Endothelial cell of hepatic sinusoid (primary cell): Measurements from ENCODE around the gene GMEB1.
"Not testable (repeated sequence)": the region's sequence is repeated elsewhere in the genome, so short reads cannot be mapped to it uniquely, and the experiment has no call there.

ENCODE experiments used
- in situ Hi-C: cut with HindIII; loops from 2 replicates; pipeline ENCODE4 v1.10.0; 2017; ENCODE audit warnings: low sequenced_read_pairs

GMEB1 gene, protein sequence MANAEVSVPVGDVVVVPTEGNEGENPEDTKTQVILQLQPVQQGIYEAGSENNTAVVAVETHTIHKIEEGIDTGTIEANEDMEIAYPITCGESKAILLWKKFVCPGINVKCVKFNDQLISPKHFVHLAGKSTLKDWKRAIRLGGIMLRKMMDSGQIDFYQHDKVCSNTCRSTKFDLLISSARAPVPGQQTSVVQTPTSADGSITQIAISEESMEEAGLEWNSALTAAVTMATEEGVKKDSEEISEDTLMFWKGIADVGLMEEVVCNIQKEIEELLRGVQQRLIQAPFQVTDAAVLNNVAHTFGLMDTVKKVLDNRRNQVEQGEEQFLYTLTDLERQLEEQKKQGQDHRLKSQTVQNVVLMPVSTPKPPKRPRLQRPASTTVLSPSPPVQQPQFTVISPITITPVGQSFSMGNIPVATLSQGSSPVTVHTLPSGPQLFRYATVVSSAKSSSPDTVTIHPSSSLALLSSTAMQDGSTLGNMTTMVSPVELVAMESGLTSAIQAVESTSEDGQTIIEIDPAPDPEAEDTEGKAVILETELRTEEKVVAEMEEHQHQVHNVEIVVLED

DNA sequence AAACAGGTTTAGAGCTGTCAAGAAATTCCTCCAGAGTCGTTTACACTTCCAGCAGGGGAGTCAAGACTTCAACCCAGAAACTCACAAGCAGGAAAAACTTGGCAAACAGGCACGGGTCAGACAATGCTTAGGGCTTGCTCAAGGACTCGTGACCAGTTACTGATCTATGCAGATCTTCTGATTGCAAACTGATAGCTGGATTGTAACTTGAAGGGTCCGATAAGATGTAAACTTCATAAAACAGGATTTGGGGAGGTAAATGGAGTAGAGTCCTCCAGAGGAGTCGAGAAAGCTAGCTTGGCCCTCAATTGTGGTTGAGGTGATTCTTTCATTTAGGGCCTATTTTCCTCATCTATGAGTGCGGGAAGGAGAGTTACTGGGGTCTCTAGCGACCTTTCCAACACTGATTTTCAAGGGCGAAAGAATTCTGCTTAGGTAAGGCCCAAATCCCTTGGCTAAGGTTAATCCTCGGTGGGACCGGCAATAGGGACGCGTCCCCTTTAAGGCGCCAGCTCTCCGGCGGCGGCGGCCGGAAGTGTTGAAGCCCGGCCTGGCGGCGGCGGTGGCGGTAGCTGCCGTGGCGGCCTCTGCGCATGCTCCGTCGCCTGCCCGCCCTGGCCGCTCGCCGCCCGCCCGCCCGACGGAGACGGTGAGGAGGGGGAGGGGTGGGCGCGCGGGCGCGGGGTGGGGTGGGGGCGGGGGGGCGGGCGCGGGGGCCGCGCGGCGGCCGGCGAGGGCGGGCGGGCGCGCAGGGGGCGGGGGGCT is at the start of gene GMEB1:
Gene GMEB1 (plus strand): TSS at position 594 of the 765 bp plus-strand sequence. CDS start 14,829 bp downstream, outside the sequence.
- in situ Hi-C loops = no loop called here

DNA sequence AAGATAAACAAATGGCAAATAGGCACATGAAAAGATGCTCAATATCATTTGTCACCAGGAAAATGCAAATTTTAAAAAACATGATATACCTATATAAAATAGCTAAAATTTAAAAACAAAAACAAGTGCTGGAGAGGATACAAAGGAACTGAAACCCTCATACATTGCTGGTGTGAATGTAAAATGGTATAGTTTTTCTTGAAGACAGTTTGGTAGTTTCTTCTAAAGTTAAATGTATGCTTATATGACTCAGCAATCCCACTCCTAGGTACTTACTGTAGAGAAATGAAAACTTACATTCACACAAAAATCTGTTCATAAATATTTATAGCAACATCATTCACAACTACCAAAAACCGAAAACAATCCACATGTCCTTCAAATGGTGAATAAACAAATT is 36.9 kb upstream of the GMEB1 start:
- in situ Hi-C loops = no loop called here

DNA sequence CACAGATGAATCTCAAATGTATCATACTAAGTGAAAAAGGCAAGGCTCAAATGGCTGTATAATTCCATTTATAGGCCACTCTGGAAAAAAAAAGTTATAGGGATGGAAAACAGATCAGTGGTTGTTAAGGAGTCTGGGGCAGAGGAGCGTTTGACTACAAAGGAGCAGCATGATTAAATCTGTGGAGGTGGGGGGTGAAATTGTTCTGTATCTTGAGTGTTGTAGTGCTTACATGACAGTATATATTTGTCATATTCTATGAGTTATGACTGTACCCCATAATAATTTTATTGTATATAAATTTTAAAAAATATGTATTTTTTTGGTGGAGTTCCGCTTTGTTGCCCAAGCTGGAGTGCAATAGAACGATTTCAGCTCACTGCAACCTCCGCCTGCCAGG is 36.0 kb upstream of the GMEB1 start:
- in situ Hi-C loops = no loop called here

DNA sequence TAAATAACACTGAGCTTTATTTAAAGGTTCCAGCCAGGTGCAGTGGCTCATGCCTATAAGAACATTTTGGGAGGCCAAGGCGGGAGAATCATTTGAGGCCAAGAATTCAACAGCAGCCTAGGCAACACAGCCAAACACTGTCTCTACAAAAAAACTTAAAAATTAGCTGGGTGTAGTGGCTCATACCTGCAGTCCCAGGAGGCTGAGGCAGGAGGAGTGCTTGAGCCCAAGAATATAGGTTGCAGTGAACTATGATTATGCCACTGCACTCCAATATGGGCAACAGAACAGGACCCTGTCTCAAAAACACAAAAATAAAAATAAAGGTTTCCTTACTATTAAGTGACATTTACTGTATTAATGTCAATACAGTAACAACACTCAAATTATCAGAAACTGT is 27.8 kb upstream of the GMEB1 start:
- in situ Hi-C loops = no loop called here

DNA sequence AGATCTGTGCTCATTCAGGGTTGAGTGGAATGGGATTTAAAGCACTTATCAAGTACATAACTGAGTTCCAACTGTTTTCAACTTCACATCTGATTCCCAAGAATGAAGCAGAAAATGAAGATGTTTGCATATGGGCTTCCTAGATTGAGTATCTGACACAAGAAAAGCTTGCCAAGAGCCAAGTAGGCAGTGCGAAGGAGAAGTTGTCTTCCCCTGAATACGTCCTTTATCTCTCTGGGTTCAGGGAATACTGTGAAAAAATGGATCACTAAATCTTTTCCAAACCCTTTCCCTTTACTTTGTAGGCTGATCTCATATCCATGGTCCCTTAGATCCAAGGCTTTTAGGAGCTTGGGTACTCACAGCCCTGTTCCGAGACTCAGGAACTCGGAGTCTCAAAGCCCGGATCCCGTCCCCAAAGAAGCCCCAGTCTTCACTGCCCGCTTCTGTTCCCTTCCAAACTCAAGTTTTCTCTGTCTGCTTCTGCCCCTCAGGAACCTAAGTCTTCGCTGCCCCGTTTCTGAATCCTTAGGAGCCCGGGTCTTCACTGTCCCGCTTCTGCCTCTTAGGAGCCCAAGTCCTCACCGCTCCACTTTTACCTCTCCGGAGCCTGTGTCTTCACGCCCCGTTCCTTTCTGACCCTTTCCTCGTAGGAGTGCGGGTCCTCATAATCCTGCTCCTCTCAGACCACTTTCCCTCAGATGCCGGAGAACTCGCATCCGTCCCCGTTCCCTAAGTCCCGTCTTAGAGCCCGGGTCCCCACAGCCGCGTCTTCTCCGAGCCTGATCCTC is 26.3 kb upstream of the GMEB1 start:
- in situ Hi-C loops = no loop called here

DNA sequence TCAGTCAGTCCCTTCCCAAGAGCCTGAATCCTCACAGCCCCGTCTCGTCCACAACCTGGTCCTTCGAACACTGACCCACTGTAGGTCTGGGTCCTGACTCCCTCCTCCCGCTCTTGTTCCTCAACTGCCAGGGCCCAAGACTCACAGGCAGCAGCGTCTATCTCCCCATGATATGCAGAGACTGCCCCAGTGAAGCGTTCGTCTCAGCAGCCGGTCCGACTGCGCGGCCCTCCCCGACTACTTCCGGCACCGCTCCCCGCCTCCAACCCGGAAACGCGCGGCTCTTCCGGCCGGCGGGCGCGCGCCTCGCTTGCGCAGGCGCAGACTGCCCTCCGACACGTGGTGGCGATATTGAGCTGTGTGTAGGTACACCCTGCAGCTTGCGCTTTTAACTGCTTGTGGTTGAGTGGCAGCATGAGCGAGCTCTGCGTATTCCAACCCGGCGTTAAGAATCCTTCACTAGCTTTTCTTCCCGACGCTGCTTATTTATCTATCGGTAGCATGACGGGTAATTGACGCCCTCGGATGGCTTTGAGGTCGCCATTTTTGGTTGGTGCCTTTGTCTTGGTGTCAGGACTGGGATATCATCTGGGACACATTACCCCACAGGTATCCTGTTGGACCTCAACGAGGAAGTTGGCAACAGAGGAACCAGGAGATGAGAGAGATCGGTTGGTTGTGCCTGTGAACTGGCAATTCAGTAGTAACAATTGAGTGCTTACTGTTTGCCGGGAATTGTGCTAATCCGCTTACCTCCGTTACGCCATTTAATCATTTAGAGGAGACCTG is 25.5 kb upstream of the GMEB1 start, which contains the start of gene TAF12:
Gene TAF12 (minus strand): TSS at position 221 of the 789 bp plus-strand sequence. CDS start 20,986 bp downstream, outside the sequence.
- in situ Hi-C loops = no loop called here

DNA sequence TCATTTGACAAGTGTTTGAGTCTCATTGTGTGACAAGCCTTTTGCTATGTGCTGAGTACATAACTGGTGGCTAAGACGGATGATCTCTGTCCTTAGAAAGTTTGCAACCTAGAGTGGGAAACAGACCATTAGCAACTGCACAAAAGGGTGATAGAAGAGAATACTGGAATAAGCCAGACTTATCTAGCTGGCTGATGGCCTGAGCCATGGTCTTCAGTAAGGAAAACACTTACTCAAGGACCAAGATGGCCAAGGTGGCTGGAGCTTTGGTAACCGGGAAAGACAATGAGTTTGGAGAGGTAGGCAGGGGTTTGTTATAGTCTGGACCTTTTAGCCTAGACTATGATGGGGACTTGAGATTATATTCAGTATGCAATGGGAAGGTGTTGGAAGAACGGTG is 24.1 kb upstream of the GMEB1 start:
- in situ Hi-C loops = no loop called here

DNA sequence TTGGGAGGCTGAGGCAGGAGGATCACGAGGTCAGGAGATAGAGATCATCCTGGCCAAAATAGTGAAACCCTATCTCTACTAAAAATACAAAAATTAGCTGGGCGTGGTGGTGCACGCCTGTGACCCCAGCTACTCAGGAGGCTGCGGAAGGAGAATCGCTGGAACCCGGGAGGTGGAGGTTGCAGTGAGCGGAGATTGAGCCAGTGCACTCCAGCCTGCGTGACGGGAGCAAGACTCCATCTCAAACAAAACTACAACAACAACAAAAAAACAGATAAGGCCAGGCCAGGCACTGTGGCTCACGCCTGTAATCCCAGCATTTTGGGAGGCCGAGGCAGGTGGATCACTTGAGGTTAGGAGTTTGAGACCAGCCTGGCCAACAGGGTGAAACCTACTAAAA is 23.2 kb upstream of the GMEB1 start:
- in situ Hi-C loops = not testable (repeated sequence)

DNA sequence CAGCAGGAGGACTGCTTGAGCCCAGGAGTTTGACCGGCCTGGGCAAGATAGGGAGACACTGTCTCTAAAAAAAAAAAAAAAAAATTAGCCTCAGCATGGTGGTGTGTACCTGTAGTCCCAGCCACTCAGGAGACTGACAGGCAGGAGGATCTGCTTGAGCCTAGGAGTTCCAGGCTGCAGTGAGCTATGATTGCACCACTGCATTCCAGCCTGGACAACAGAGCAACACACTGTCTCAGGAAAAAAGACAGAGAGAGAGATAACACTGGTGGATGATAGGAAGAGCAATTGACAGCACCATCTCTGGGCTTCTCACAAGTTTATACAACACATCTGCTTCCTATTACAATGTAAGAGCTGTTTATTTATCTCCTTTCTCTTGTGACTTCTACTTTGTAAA is 22.5 kb upstream of the GMEB1 start:
- in situ Hi-C loops = no loop called here

DNA sequence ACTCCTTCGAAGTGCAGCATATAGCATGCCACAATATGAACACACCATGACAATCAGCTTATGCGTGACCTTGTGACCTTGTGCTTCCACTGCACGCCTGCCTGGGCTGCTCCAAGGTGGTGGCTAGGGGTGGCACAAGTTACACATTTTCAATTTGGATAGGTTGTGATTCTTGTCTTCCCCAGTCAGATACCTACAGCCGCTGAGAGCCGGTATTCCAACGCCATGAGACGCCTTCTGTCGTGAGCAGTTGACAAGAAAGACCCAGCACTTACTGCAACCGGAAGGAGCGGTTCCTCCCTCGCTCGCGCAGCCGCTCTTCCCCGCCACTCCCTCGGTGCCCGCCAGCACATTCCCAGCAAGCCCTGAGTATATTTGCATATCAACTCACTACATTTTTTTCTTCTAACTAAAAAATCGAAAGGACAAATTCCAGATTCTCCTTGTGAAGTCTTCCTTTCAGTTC is 20.5 kb upstream of the GMEB1 start:
- in situ Hi-C loops = no loop called here

DNA sequence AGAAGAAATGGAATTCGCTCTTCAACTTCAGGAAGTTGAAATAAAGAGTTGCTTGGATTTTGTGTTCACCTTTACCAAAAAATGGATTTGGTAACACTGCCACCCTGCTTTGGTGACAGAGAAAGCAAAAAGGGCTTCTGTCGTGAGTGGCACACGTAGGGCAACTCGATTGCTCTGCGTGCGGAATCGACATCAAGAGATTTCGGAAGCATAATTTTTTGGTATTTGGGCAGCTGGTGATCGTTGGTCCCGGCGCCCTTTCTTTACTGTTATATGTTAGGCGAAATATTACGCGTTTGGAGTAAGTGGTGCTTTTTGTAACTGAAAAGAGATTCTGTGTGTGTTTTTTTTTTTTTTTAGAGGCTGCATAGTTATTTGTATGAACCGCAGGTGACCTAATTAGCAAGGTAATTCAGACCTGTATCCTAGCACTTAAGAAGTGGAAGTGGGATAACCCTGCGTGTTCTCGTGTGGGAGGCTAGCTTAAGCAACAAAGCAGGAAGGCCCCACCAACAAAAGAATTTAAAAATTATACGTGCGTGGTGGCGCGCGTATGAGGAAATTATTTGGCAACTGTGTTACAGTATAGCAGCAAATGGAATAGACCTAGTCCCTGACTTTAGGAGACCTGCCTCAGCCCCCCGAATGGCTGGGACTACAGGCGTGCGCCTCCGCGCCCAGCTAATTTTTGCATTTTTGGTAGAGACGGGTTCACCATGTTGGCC is 19.9 kb upstream of the GMEB1 start, which contains the start of gene RNU11:
Gene RNU11 (plus strand): TSS at position 127 of the 725 bp plus-strand sequence.
- in situ Hi-C loops = no loop called here

DNA sequence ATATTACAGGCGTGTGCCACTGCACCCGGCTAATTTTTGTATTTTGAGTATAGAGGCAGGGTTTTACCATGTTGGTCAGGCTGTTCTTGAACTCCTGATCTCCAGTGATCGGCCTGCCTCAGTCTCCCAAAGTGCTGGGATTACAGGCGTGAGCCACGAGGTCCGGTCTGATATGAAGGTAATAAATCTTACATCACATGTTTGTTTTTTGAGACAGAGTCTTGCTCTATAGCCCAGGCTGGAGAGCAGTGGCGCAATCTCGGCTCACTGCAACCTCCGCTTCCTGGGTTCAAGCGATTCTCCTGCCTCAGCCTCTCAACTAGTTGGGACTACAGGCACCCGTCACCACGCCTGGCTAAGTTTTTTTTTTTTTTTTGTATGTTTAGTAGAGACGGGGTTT is 15.5 kb upstream of the GMEB1 start:
- in situ Hi-C loops = not testable (repeated sequence)

DNA sequence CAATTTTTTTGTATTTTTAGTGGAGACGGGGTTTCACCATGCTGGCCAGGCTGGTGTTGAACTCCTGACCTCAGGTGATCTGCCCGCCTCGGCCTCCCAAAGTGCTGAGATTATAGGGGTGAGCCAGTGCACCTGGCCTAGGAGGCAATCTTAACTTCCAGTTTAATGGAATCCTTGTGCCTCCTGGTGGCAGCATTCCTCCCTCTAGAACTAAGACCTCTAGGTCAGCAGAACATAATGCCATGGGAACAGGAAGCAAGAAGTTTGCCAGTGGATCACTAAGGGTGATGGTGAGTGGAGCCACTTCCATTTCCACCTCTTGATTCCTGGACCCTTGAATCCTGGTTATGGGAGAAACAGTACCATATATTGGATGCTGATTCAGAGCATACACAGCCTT is 14.7 kb upstream of the GMEB1 start:
- in situ Hi-C loops = not testable (repeated sequence)

DNA sequence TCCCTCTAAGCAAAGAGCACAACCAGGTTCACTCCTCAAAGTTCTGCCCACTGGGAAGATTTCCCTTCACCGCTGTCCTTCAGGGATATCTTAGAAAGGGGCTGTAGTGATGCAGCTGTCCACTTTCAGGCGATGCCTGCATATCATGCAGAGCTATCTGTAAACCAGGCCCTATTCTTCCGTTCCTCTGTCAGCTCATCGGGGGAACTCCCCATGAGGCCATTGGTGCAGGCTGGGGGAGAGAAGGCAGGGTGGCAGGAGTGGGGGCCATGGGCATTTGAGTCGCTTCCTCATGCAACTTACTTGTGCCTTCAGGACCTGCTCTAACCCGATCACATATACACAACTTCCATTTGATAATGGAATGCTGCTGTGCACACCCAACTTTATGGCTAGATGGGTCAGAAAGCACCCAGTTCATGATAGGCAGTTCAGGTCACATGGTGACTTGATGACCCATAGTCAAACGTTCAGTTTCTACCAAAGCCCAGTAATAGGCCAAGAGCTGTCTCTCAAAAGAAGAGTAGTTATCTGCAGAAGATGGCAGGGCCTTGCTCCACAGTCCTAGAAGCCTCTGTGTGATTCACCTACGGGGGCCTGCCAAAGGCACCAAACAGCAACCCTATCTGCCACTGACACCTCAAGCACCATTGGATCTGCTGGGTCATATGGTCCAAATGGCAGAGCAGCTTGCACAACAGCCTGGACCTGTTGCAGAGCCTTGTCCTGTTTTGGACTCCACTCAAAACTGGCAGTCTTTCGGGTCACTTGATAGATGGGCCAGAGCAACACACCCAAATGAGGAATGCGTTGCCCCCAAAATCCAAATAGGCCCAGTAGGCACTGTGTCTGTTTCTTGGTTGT is 12.9 kb upstream of the GMEB1 start:
- in situ Hi-C loops = not testable (repeated sequence)

DNA sequence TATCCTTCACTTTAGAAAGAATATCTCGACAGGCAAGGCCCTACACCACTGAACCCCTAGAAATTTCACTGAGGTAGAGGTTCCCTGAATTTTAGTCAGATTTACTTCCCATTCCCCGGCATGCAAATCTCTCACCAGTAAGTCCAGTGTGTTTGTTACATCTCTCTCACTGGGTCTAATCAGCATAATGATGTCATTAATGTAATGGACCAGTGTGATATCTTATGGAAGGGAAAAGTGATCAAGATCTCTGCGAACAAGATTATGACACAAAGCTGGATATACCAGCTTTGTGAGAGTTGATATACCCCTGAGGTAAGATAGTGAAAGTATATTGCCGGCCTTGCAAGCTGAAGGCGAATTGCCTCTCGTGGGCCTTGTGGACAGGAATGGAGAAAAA is 12.2 kb upstream of the GMEB1 start:
- in situ Hi-C loops = no loop called here

DNA sequence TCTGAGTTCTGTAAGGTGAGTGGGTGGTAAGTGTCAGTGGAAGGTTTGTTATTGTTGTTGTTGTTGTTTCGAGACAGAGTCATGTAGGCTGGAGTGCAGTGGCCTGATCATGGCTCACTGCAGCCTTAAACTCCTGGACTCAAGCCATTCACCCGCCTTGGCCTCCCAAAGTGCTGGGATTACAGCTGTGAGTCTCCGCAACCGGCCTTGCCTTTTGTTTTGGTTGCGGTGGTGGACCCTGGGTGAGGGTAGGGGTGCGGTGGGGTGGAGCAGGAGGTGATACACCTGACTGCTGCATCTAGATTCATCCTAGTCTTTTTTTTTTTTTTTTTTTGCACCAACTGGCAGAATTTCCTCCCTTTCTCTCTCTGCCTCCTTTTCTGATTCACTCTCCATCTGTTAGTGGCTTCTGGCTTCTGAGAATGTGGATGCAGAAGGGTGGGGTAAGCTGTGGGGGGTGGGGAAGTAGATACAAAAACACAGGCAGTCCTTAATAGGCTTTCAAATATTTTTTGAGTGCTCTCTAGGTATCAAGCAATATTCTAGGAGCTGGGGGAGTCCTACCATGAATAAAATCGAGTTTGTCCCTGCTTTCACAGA is 4.6 kb upstream of the GMEB1 start:
- in situ Hi-C loops = no loop called here

DNA sequence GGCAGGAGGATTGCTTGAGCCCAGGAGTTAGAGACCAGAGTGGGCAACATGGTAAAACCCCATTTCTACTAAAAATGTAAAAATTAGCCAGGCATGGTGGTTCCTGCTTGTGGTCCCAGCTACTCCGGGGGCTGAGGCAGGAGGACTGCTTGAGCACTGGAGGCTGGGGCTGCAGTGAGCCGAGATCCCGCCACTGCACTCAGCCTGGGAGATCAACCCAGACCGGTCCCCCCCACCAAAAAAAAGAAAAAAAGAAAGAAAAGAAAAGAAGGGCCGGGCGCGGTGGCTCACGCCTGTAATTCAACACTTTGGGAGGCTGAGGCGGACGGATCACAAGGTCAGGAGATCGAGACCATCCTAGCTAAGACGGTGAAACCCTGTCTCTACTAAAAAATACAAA is 1.8 kb upstream of the GMEB1 start:
- in situ Hi-C loops = no loop called here
